ENCODE measurements around the gene LRRC41. TPM values are rescaled to one million over a fixed set of nuclear protein-coding genes. Genes with fewer than 3 reads are reported as not detected.

The LRRC41 gene
- total and polyA plus RNA-seq, 2 donors (not counting 1 experiment from before 2014, with no cell fraction given) = 20.1 to 39.0 TPM

DNA sequence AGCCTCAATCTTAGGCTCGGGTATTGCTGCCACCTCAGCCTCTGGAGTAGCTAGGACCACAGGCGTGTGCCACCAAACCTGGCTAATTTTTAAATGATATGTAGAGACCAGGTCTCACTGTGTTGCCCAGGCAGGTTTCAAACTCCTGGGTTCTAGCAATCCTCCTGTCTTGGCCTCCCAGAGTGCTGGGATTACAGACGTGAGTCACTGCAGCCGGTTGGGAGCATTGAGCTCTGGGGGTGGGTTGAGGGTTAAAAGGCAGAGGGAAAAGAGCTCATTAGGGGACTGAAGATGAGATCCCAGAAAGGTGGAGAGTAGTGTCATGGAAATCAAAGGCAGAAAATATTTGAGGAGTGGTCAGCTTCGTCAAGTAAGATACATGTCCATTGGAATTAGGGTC, 48.7 kb downstream of the LRRC41 start:
- ChIA-PET CTCF (interaction anchor here (1.8 kb wide), 1 partner anchor 10 kb away, joined by 10 read pairs; no protein-coding TSS in a partner anchor), POLR2A (no interaction called here)
- DNase-seq (no peak), ATAC-seq (ENCODE audit: low read depth) (no peak)
- no peaks in the 10 kb centered on the region for H3K4me1 ChIP-seq (ENCODE audit: control insufficient read depth in 2 of 2, insufficient read depth in 2 of 2, low read length in 2 of 2)
- TF ChIP-seq EZH2 (IDR thresholded peaks at IDR 0.05; ENCODE audit: borderline replicate concordance, insufficient read depth, low read depth, low read length, poor library complexity, severe bottlenecking) = no peak
- TF ChIP-seq, protein P1, sequence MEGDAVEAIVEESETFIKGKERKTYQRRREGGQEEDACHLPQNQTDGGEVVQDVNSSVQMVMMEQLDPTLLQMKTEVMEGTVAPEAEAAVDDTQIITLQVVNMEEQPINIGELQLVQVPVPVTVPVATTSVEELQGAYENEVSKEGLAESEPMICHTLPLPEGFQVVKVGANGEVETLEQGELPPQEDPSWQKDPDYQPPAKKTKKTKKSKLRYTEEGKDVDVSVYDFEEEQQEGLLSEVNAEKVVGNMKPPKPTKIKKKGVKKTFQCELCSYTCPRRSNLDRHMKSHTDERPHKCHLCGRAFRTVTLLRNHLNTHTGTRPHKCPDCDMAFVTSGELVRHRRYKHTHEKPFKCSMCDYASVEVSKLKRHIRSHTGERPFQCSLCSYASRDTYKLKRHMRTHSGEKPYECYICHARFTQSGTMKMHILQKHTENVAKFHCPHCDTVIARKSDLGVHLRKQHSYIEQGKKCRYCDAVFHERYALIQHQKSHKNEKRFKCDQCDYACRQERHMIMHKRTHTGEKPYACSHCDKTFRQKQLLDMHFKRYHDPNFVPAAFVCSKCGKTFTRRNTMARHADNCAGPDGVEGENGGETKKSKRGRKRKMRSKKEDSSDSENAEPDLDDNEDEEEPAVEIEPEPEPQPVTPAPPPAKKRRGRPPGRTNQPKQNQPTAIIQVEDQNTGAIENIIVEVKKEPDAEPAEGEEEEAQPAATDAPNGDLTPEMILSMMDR (IDR thresholded peaks at IDR 0.05) = no peak
- Mint-ChIP-seq H3K4me1 (no peaks in the 10 kb centered on the region), H3K27ac (no peak overlapping the region), H3K9me3 (ENCODE audit: insufficient read depth) (no peaks in the 10 kb centered on the region), H3K27me3 (no peaks in the 10 kb centered on the region), H3K4me3 (no peak overlapping the region)
- no peaks in the 10 kb centered on the region for H4K20me1 ChIP-seq (ENCODE audit: control insufficient read depth, insufficient read depth, low read length, poor library complexity, severe bottlenecking)
- no peak overlapping the region for H2AFZ ChIP-seq (ENCODE audit: insufficient read depth, low read depth, low read length, poor library complexity, severe bottlenecking)
- no peaks in the 10 kb centered on the region for H3K36me3 ChIP-seq (replicated peaks in 1 of 2; ENCODE audit: control extremely low read depth in 1 of 2, control insufficient read depth in 1 of 2, extremely low read depth in 1 of 2, insufficient read depth in 2 of 2, low read length in 1 of 2)
- no peaks in the 10 kb centered on the region for H3K9me3 ChIP-seq (ENCODE audit: control extremely low read depth in 1 of 3, control insufficient read depth in 2 of 3, insufficient read depth in 1 of 3, low read length in 2 of 3)
- intact Hi-C loops (cut with micrococcal nuclease) = no loop called here
- no peak overlapping the region for H3K9ac ChIP-seq (ENCODE audit: low read length)
- H3K27me3 ChIP-seq (replicated peaks in 1 of 4; ENCODE audit: control extremely low read depth in 1 of 4, control insufficient read depth in 3 of 4, insufficient read depth in 4 of 4, low read length in 3 of 4) = no peaks in the 10 kb centered on the region
- H3K4me2 ChIP-seq (replicated peaks; ENCODE audit: low read depth, low read length, poor library complexity, severe bottlenecking) = no peak overlapping the region
- no peak overlapping the region for H3K4me3 ChIP-seq (ENCODE audit: control extremely low read depth in 1 of 5, extremely low read depth in 1 of 5, insufficient read depth in 1 of 5, low read depth in 2 of 5, low read length in 4 of 5)
- H3K27ac ChIP-seq (ENCODE audit: low read length in 2 of 2) = no peak overlapping the region
- WGBS (ENCODE audit: insufficient coverage) = 97% methylated on average over 5 of the region's 5 CpGs
- H3K79me2 ChIP-seq (ENCODE audit: control insufficient read depth, insufficient read depth, low read length) = no peaks in the 10 kb centered on the region

- H3K27me3 Mint-ChIP-seq = no peaks in the 10 kb centered on the region
- ChIA-PET POLR2A (no interaction called here), CTCF (interaction anchor here (5.5 kb wide), 1 partner anchor 100 kb away, joined by 77 read pairs; no protein-coding TSS in a partner anchor)
- H3K79me2 ChIP-seq (ENCODE audit: control insufficient read depth, insufficient read depth, low read length) = no peaks in the 10 kb centered on the region
- TF ChIP-seq, protein P1 (IDR thresholded peaks at IDR 0.05) = no peak
- TF ChIP-seq EZH2 (IDR thresholded peaks at IDR 0.05; ENCODE audit: borderline replicate concordance, insufficient read depth, low read depth, low read length, poor library complexity, severe bottlenecking) = no peak
- H3K4me3 ChIP-seq (ENCODE audit: control extremely low read depth in 1 of 5, extremely low read depth in 1 of 5, insufficient read depth in 1 of 5, low read depth in 2 of 5, low read length in 4 of 5) = peak overlapping the region in 3 of 5 experiments; percentile 70 to 72 (median 71)
- H3K9me3 ChIP-seq (ENCODE audit: control extremely low read depth in 1 of 3, control insufficient read depth in 2 of 3, insufficient read depth in 1 of 3, low read length in 2 of 3) = no peaks in the 10 kb centered on the region
- ATAC-seq (ENCODE audit: low read depth) = no peak
- no peaks in the 10 kb centered on the region for H3K27me3 ChIP-seq (replicated peaks in 1 of 4; ENCODE audit: control extremely low read depth in 1 of 4, control insufficient read depth in 3 of 4, insufficient read depth in 4 of 4, low read length in 3 of 4)
- peak overlapping the region in 1 of 2 donors; percentile 52 for H3K27ac ChIP-seq (ENCODE audit: low read length in 2 of 2)
- peak overlapping the region; percentile 84 for H2AFZ ChIP-seq (ENCODE audit: insufficient read depth, low read depth, low read length, poor library complexity, severe bottlenecking)
- WGBS (ENCODE audit: insufficient coverage) = 7% methylated on average over 6 of the region's 7 CpGs
- peak; percentile 40 for DNase-seq
- peak overlapping the region; percentile 93 for H3K4me2 ChIP-seq (replicated peaks; ENCODE audit: low read depth, low read length, poor library complexity, severe bottlenecking)
- intact Hi-C loops (cut with micrococcal nuclease) = loop anchor here (5.0 kb wide), 1 partner anchor 469 kb away; the partner anchor contains the start of gene EFCAB14
- H3K9me3 Mint-ChIP-seq (ENCODE audit: insufficient read depth) = no peaks in the 10 kb centered on the region
- H4K20me1 ChIP-seq (ENCODE audit: control insufficient read depth, insufficient read depth, low read length, poor library complexity, severe bottlenecking) = no peaks in the 10 kb centered on the region
- H3K4me3 Mint-ChIP-seq = peak overlapping the region; percentile 98
- no peaks in the 10 kb centered on the region for H3K36me3 ChIP-seq (replicated peaks in 1 of 2; ENCODE audit: control extremely low read depth in 1 of 2, control insufficient read depth in 1 of 2, extremely low read depth in 1 of 2, insufficient read depth in 2 of 2, low read length in 1 of 2)
- H3K9ac ChIP-seq (ENCODE audit: low read length) = peak overlapping the region; percentile 70
- H3K4me1 ChIP-seq (ENCODE audit: control insufficient read depth in 2 of 2, insufficient read depth in 2 of 2, low read length in 2 of 2) = peaks cover 12 to 17% of the 10 kb centered on the region in 2 donors
- peak overlapping the region; percentile 34 for H3K27ac Mint-ChIP-seq
- peaks cover 16% of the 10 kb centered on the region for H3K4me1 Mint-ChIP-seq
These were observed 55.1 kb downstream of the LRRC41 start for GRCh38 chr1:46248122-46248920.

Measured in B cell (primary cell).